Measurements from ENCODE around the gene MUCL1.

GRCh38 chr12:54861927-54862326, 7.6 kb downstream of the MUCL1 start:
- no peak for TF ChIP-seq POLR2A (IDR thresholded peaks at IDR 0.05)
- no peak for TF ChIP-seq CTCF (IDR thresholded peaks at IDR 0.05)

Measured in upper lobe of left lung (tissue), 4 donors.